Endometrium (tissue), 2 donors: ENCODE data around the gene SLC28A2.
"Not testable (repeated sequence)": the region's sequence is repeated elsewhere in the genome, so short reads cannot be mapped to it uniquely, and the experiment has no call there.

ENCODE experiments used
- FAIRE-seq: peaks from 2 replicates; lab custom pipeline; 2012; peaks lifted over from hg19 to GRCh38; lab: Jason Lieb, UNC
- donor health status: control.
- donor health status: control.

Gene SLC28A2

GRCh38 chr15:45263854-45264253 lies 11.8 kb downstream of the SLC28A2 start:
- no peak for FAIRE-seq

GRCh38 chr15:45265506-45265905 lies 13.5 kb downstream of the SLC28A2 start:
- no peak for FAIRE-seq

- no peak for FAIRE-seq
Measured at GRCh38 chr15:45268135-45268534, 16.1 kb downstream of the SLC28A2 start.

GRCh38 chr15:45274636-45275380 lies 22.8 kb downstream of the SLC28A2 start:
- FAIRE-seq = no peak

GRCh38 chr15:45276831-45277230 lies 24.8 kb downstream of the SLC28A2 start:
- peak; percentile 33 for FAIRE-seq

- peak; percentile 99 for FAIRE-seq
Measured at GRCh38 chr15:45279024-45279698, 27.1 kb downstream of the SLC28A2 start.

- FAIRE-seq = no peak
Measured at GRCh38 chr15:45285413-45285812, 33.4 kb downstream of the SLC28A2 start.

- no peak for FAIRE-seq
Measured at GRCh38 chr15:45287390-45287956, 35.4 kb downstream of the SLC28A2 start.

- no peak for FAIRE-seq
Measured at GRCh38 chr15:45288947-45289346, 36.9 kb downstream of the SLC28A2 start.

GRCh38 chr15:45291822-45292582 lies 40.0 kb downstream of the SLC28A2 start:
- FAIRE-seq = no peak

- not testable (repeated sequence) for FAIRE-seq
Measured at GRCh38 chr15:45293326-45293725, 41.3 kb downstream of the SLC28A2 start.

- FAIRE-seq = not testable (repeated sequence)
Measured at GRCh38 chr15:45298964-45299378, 46.9 kb downstream of the SLC28A2 start.

GRCh38 chr15:45304711-45305110 lies 52.7 kb downstream of the SLC28A2 start:
- no peak for FAIRE-seq

- FAIRE-seq = no peak
Measured at GRCh38 chr15:45306105-45306504, 54.1 kb downstream of the SLC28A2 start.

GRCh38 chr15:45307230-45307924 lies 55.3 kb downstream of the SLC28A2 start:
- FAIRE-seq = peak; percentile 89

GRCh38 chr15:45314117-45314516 lies 62.1 kb downstream of the SLC28A2 start:
- FAIRE-seq = not testable (repeated sequence)

- no peak for FAIRE-seq
Measured at GRCh38 chr15:45314960-45315359, 62.9 kb downstream of the SLC28A2 start.

- FAIRE-seq = no peak
Measured at GRCh38 chr15:45319472-45320214, 67.6 kb downstream of the SLC28A2 start.

GRCh38 chr15:45320581-45321205 lies 68.7 kb downstream of the SLC28A2 start:
- no peak for FAIRE-seq

- no peak for FAIRE-seq
Measured at GRCh38 chr15:45326280-45326679, 74.2 kb downstream of the SLC28A2 start.

- no peak for FAIRE-seq
Measured at GRCh38 chr15:45326741-45327140, 74.7 kb downstream of the SLC28A2 start.
